ENCODE data around the gene TNK1.

The TNK1 gene

DNA sequence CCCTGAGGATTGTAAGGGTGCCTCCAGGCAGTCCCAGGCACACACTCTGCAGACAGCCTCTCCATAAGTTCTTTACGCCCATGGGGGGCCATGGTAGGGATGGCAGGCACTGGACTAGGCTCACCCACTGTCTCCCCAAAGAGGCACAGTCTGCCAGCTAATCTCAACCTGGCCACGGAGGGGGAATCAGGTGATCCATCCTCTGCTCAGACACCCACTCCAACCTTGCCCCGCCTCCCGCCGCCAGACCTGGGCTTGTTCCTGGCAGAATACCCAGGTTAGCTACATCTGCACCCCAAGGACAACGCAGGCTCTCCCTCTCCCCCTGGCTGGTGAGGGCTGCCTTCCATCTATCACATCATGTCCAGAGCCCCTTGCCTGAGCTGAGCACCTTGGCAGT, 28.0 kb downstream of the TNK1 start:
- TF ChIP-seq, protein P1, sequence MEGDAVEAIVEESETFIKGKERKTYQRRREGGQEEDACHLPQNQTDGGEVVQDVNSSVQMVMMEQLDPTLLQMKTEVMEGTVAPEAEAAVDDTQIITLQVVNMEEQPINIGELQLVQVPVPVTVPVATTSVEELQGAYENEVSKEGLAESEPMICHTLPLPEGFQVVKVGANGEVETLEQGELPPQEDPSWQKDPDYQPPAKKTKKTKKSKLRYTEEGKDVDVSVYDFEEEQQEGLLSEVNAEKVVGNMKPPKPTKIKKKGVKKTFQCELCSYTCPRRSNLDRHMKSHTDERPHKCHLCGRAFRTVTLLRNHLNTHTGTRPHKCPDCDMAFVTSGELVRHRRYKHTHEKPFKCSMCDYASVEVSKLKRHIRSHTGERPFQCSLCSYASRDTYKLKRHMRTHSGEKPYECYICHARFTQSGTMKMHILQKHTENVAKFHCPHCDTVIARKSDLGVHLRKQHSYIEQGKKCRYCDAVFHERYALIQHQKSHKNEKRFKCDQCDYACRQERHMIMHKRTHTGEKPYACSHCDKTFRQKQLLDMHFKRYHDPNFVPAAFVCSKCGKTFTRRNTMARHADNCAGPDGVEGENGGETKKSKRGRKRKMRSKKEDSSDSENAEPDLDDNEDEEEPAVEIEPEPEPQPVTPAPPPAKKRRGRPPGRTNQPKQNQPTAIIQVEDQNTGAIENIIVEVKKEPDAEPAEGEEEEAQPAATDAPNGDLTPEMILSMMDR (conservative IDR thresholded peaks at IDR 0.05) = no peak
- TF ChIP-seq ZFX (IDR thresholded peaks at IDR 0.05) = no peak

DNA sequence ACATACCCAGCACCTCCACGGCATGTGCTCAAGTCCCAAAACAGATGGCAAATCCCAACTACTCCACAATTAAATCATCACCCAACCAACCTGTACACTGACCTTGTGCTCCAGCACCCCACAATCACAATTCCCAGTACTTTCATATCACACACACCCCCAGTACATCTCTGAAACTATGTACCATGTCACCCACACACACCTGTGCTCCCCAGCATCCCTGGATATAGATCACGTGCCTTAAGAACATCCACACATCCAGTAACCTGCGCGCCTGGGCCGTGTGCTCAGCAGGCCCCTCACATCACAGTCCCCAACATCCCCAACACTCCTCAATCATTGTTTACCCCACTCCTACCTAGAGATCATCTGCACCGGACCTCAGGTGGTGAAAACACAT, 28.8 kb downstream of the TNK1 start:
- TF ChIP-seq ZFX (IDR thresholded peaks at IDR 0.05) = no peak
- TF ChIP-seq, protein P1 (conservative IDR thresholded peaks at IDR 0.05) = no peak
- H3K27ac ChIP-seq = no peak overlapping the region

More for the DNA sequence above, 28.0 kb downstream of the TNK1 start:
- H3K27ac ChIP-seq = no peak overlapping the region

DNA sequence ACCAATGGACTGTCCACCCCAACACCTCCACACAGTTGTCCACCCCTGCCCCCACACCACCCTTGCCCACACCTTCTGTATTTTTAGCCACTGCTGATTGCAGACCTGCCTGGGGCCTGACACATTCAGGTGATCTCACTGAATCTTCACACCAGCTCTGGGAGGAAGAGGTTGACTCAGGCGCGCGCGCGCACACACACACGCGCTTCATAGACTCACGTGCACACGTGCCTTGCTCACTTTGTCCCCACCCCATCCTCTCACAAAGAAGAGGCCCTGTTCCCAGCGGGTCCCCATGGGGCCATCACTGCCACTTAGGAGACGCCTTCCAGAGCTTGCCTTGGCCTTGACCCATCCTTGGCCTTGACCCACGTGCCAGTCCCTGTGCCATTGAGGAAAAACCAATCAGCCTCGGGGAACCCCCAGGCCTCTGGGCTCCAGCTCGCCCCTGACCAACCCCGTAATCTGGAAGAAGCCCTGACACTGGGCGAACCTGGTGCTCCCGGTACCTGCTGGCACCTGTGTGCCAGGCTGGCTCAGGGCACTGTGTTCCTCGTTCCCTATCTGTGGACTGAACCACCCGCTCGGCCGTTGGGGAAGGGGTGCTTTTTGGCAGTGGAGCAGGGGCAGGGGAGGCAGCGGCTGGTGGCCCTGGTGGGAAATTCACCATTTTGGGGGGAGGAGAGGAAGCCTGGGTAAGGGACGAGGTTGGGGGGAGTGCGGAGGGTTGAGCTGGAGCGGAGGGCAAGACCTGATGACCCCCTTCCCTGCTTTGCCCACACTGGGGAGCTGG, 29.9 kb downstream of the TNK1 start:
- TF ChIP-seq, protein P1 (conservative IDR thresholded peaks at IDR 0.05) = no peak
- no peak for TF ChIP-seq ZFX (IDR thresholded peaks at IDR 0.05)
- H3K27ac ChIP-seq = no peak overlapping the region

DNA sequence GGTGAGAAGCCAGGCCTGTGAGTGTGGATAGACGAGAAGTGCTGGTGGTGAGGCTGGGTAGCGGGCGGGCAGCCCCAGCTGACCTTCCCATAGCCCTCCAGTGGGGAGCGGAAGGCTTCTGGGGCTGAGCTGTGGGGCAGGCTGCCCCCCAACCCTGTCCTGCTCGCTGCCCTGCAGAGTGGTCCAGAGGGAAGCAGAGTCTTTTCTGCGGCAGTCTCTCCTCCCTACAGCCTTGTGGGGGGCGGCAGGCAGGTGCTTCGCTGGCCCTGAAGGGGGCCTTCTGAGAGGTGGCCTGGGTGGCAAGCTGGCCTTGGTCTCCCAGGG, 30.5 kb downstream of the TNK1 start:
- no peak overlapping the region for H3K27ac ChIP-seq
- no peak for TF ChIP-seq ZFX (IDR thresholded peaks at IDR 0.05)
- TF ChIP-seq, protein P1 (conservative IDR thresholded peaks at IDR 0.05) = no peak

DNA sequence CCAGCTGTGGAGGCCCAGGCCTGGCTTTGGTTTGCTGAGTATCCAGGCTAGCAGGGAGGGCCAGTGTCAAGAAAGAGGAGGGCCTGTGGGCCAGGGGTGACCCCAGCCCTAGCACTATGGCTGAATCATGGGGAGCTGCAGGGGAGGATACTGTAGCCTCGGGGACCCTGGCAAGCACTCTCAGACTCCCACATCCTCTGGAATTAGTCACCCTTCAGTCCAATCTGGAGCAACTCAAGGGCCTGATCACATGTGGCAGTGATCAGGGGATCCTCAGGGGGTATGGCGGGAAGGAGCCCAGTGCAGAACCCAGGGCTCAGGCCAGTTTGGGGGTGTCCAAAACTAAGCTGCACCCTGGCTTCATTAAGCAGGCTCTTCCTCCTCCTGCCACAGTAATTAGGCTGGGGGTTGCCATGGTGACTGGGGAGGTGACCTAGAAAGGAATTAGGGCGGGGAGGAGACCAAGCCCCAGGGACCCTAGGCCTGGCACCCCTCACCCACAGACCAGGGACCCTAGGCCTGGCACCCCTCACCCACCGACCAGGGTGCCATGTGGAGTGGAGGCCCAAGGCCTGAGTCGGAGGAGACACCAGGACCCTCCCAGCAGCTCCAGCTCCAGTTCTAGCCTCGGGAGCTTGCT, 32.6 kb downstream of the TNK1 start:
- TF ChIP-seq, protein P1 (conservative IDR thresholded peaks at IDR 0.05) = no peak
- TF ChIP-seq ZFX (IDR thresholded peaks at IDR 0.05) = no peak

DNA sequence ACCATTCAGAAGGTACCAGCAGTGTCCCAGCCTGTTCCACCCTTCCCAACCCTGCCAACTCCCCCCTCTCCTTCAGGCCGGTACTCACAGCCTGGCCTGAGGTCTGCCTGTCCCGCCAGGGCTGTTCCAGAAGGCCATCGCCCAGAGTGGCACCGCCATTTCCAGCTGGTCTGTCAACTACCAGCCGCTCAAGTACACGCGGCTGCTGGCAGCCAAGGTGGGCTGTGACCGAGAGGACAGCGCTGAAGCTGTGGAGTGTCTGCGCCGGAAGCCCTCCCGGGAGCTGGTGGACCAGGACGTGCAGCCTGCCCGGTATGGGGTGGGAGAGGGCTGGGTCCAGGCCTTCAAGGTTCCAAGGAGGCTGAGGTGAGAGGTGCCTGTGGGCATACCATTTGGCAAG, 33.9 kb downstream of the TNK1 start:
- no peak for TF ChIP-seq ZFX (IDR thresholded peaks at IDR 0.05)
- TF ChIP-seq, protein P1 (conservative IDR thresholded peaks at IDR 0.05) = no peak
- no peak overlapping the region for H3K27ac ChIP-seq

More for the DNA sequence above, 32.6 kb downstream of the TNK1 start:
- H3K27ac ChIP-seq = no peak overlapping the region

DNA sequence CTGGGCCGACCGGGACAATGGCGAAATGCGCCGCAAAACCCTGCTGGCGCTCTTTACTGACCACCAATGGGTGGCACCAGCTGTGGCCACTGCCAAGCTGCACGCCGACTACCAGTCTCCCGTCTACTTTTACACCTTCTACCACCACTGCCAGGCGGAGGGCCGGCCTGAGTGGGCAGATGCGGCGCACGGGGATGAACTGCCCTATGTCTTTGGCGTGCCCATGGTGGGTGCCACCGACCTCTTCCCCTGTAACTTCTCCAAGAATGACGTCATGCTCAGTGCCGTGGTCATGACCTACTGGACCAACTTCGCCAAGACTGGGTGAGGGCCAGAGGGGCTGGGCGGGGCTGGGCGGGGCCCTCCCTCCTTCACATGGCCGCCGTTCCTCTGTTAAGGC, 34.9 kb downstream of the TNK1 start:
- TF ChIP-seq, protein P1 (conservative IDR thresholded peaks at IDR 0.05) = no peak
- TF ChIP-seq ZFX (IDR thresholded peaks at IDR 0.05) = no peak
- H3K27ac ChIP-seq = no peak overlapping the region

Data from C4-2B (cell line).